HEK293 (cell line): ENCODE data around the gene ZFAND5.
A peak's percentile ranks its signal among the peaks of the same experiment; 100 is the strongest.

Experiments used
- CTCF ChIA-PET: fragments of 350-600 bp; formaldehyde crosslinking; extraction: SDS; loops from one replicate; lab custom pipeline; 2021; ENCODE audit warnings: antibody characterized with exemption; lab: Yijun Ruan, JAX
- POLR2A ChIA-PET: fragments of 300-600 bp; formaldehyde crosslinking; extraction: SDS; loops from one replicate; lab custom pipeline; 2020; ENCODE audit warnings: antibody characterized with exemption, inconsistent platforms; lab: Yijun Ruan, JAX
- H3K27ac ChIP-seq: fragments of 200-500 bp; sonication (Bioruptor generic); 2 replicates; pipeline ENCODE4 v1.5.1; 2014; ENCODE audit warnings: low read depth, low read length, control low read depth, inconsistent platforms; ENCODE audit errors: extremely low read depth
- H3K36me3 ChIP-seq, 2 experiments: fragments of 200-500 bp in 1 of 2; sonication (Bioruptor generic) in 1 of 2; 1 replicate in 1 of 2; 2 replicates in 1 of 2; pipeline ENCODE4 v1.5.1; 2014 to 2017; ENCODE audit warnings: inconsistent platforms in 2 of 2, low read length in 2 of 2; ENCODE audit not compliant: control insufficient read depth in 2 of 2, insufficient read depth in 1 of 2
- H3K4me1 ChIP-seq: fragments of 200-500 bp; sonication (Bioruptor generic); 2 replicates; pipeline ENCODE4 v1.5.1; 2014; ENCODE audit warnings: mild to moderate bottlenecking, low read length, inconsistent platforms; ENCODE audit not compliant: control insufficient read depth, insufficient read depth
- H3K4me3 ChIP-seq: 2 replicates; pipeline ENCODE4 v1.5.1; 2011; ENCODE audit warnings: low read depth, mild to moderate bottlenecking, control low read depth, low read length, moderate library complexity
- H3K9me3 ChIP-seq: fragments of 200-500 bp; sonication (Bioruptor generic); 2 replicates; pipeline ENCODE4 v1.5.1; 2014; ENCODE audit warnings: low read depth, low read length, inconsistent platforms; ENCODE audit not compliant: control insufficient read depth, insufficient read depth
- EGR2 ChIP-seq: fragments of 450-650 bp; formaldehyde crosslinking; IDR thresholded peaks from 2 replicates; pipeline ENCODE4 v1.5.1; 2016; ENCODE audit warnings: low read depth, missing biosample characterization, missing genetic modification characterization
- IKZF3 ChIP-seq: fragments of 450-650 bp; IDR thresholded peaks from 2 replicates; pipeline ENCODE4 v1.5.0; 2018; ENCODE audit warnings: missing biosample characterization, mild to moderate bottlenecking, missing genetic modification characterization, moderate library complexity
- MEIS1 ChIP-seq: sonication (generic); formaldehyde crosslinking; IDR thresholded peaks from 2 replicates; pipeline ENCODE4 v1.8.1; 2022; ENCODE audit warnings: missing genetic modification reagents, mild to moderate bottlenecking, borderline replicate concordance
- SP2 ChIP-seq: fragments of 450-650 bp; formaldehyde crosslinking; IDR thresholded peaks from 2 replicates; pipeline ENCODE4 v1.5.1; 2016; ENCODE audit warnings: missing biosample characterization, missing genetic modification characterization
- ZBTB8A ChIP-seq: fragments of 450-650 bp; formaldehyde crosslinking; IDR thresholded peaks from 2 replicates; pipeline ENCODE4 v1.5.1; 2016; ENCODE audit warnings: missing biosample characterization, missing genetic modification characterization
- ZFHX2 ChIP-seq: fragments of 450-650 bp; formaldehyde crosslinking; conservative IDR thresholded peaks from 2 replicates; pipeline ENCODE4 v1.5.1; 2016; ENCODE audit warnings: missing biosample characterization, missing genetic modification characterization
- ZFP3 ChIP-seq: fragments of 450-650 bp; formaldehyde crosslinking; IDR thresholded peaks from 2 replicates; pipeline ENCODE4 v1.5.1; 2016; ENCODE audit warnings: low read depth, missing biosample characterization, missing genetic modification characterization
- ZFP69B ChIP-seq: fragments of 450-650 bp; formaldehyde crosslinking; IDR thresholded peaks from 2 replicates; pipeline ENCODE4 v1.5.1; 2016; ENCODE audit warnings: missing biosample characterization, missing genetic modification characterization
- ZNF10 ChIP-seq: fragments of 450-650 bp; formaldehyde crosslinking; IDR thresholded peaks from 2 replicates; pipeline ENCODE4 v1.5.1; 2017; ENCODE audit warnings: missing biosample characterization, missing genetic modification characterization
- ZNF133 ChIP-seq: fragments of 450-650 bp; formaldehyde crosslinking; IDR thresholded peaks from 2 replicates; pipeline ENCODE4 v1.5.1; 2016; ENCODE audit warnings: missing biosample characterization, missing genetic modification characterization
- ZNF157 ChIP-seq: fragments of 450-650 bp; formaldehyde crosslinking; IDR thresholded peaks from 2 replicates; pipeline ENCODE4 v1.5.1; 2016; ENCODE audit warnings: missing biosample characterization, missing genetic modification characterization
- ZNF23 ChIP-seq: fragments of 450-650 bp; formaldehyde crosslinking; IDR thresholded peaks from 2 replicates; pipeline ENCODE4 v1.5.1; 2016; ENCODE audit warnings: missing biosample characterization, missing genetic modification characterization, borderline replicate concordance
- ZNF274 ChIP-seq, 2 experiments: fragments of 200-500 bp in 1 of 2; fragments of 450-650 bp in 1 of 2; sonication (Bioruptor generic) in 1 of 2; formaldehyde crosslinking in 1 of 2; IDR thresholded peaks; 2 replicates each; pipeline versions ENCODE4 v1.5.1 to v1.6.1; 2014 to 2016; ENCODE audit warnings: borderline replicate concordance in 1 of 2, inconsistent platforms in 1 of 2, low read length in 1 of 2, missing biosample characterization in 1 of 2, missing genetic modification characterization in 1 of 2
- ZNF48 ChIP-seq: fragments of 450-650 bp; formaldehyde crosslinking; IDR thresholded peaks from 2 replicates; pipeline ENCODE4 v1.5.1; 2016; ENCODE audit warnings: missing biosample characterization, missing genetic modification characterization
- ZNF610 ChIP-seq: fragments of 450-650 bp; formaldehyde crosslinking; IDR thresholded peaks from 2 replicates; pipeline ENCODE4 v1.5.1; 2016; ENCODE audit warnings: missing biosample characterization, missing genetic modification characterization, borderline replicate concordance
- ZNF747 ChIP-seq: fragments of 450-650 bp; formaldehyde crosslinking; IDR thresholded peaks from 2 replicates; pipeline ENCODE4 v1.5.1; 2016; ENCODE audit warnings: missing biosample characterization, missing genetic modification characterization
- ZNF76 ChIP-seq: fragments of 450-650 bp; formaldehyde crosslinking; IDR thresholded peaks from 2 replicates; pipeline ENCODE4; 2016; ENCODE audit warnings: low read depth, missing biosample characterization, missing genetic modification characterization, borderline replicate concordance
- ZNF837 ChIP-seq: fragments of 450-650 bp; formaldehyde crosslinking; IDR thresholded peaks from 2 replicates; pipeline ENCODE4 v1.5.1; 2016; ENCODE audit warnings: missing biosample characterization, missing genetic modification characterization
- ZNF843 ChIP-seq: fragments of 450-650 bp; formaldehyde crosslinking; IDR thresholded peaks from 2 replicates; pipeline ENCODE4 v1.5.1; 2016; ENCODE audit warnings: missing biosample characterization, missing genetic modification characterization
- TF ChIP-seq, protein P1 (sequence below): fragments of 450-650 bp; formaldehyde crosslinking; IDR thresholded peaks from 2 replicates; pipeline ENCODE4 v1.5.1; 2016; ENCODE audit warnings: missing biosample characterization, missing genetic modification characterization
- TF ChIP-seq, protein P2 (sequence below): fragments of 450-650 bp; formaldehyde crosslinking; IDR thresholded peaks from 2 replicates; pipeline ENCODE4 v1.5.1; 2016; ENCODE audit warnings: missing biosample characterization, missing genetic modification characterization
- TF ChIP-seq, protein P3 (sequence below): fragments of 450-650 bp; formaldehyde crosslinking; IDR thresholded peaks from 2 replicates; pipeline ENCODE4 v1.5.1; 2016; ENCODE audit warnings: missing biosample characterization, missing genetic modification characterization
- TF ChIP-seq, protein P4 (sequence below): fragments of 450-650 bp; formaldehyde crosslinking; IDR thresholded peaks from 2 replicates; pipeline ENCODE4 v1.5.1; 2016; ENCODE audit warnings: missing biosample characterization, missing genetic modification characterization
- TF ChIP-seq, protein P5 (sequence below): fragments of 450-650 bp; formaldehyde crosslinking; IDR thresholded peaks from 2 replicates; pipeline ENCODE4 v1.5.1; 2016; ENCODE audit warnings: missing biosample characterization, missing genetic modification characterization

ZFAND5 gene

DNA sequence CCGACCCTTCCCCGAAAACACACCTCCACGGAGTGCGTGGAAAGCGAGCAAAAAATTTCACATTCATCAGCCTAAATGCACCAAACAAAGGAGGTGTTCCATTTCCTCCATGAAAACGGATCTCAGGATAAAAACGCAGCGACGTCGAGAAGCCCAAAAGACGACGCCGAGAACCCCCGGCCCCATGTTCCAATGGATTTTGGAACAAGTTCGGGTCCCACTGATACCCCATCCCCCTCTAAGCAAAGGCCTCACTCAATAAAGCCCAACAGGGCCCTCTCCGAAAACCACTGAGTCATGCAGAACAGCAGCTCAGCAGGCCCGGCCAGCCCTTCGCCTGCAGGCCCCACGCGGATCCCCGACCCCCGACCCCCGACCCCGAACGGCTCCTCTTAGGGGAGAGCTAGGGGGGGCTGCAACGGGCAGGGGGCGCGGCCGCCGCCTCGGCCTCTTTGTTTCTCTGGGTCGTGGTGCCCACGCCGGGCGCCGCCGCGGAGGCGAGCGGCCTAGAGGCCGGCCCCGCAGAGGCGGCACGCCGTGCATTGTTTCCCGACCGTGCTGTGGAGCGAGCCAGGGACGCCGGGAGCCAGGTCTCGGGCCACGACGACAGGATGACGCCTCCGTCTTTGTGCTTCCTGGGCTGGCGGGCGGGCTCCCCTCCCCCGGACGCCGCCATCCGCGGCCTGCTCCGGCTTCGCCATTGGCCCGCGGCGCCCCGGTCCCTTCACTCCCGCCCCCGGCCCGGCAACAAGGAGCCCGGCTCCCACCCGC, 915 bp downstream of the ZFAND5 start:
- POLR2A ChIA-PET = interaction anchor here (0.7 to 2.4 kb wide), 20 partner anchors 8 to 233 kb away, joined by 3 to 24 read pairs (median 7); no protein-coding TSS in a partner anchor
- Histone ChIP-seq H3K4me1 (peaks cover 13% of the 10 kb centered on the region), H3K36me3 (peaks cover 6 to 42% of the 10 kb centered on the region in 2 experiments; a peak in 2 of 3 replicates)
- no peak for TF ChIP-seq ZNF157 (tag by site-specific recombination)
- peak; percentile 61 for TF ChIP-seq ZFHX2 (tag by site-specific recombination)
- no peak for TF ChIP-seq ZNF747
- TF ChIP-seq, protein P1, sequence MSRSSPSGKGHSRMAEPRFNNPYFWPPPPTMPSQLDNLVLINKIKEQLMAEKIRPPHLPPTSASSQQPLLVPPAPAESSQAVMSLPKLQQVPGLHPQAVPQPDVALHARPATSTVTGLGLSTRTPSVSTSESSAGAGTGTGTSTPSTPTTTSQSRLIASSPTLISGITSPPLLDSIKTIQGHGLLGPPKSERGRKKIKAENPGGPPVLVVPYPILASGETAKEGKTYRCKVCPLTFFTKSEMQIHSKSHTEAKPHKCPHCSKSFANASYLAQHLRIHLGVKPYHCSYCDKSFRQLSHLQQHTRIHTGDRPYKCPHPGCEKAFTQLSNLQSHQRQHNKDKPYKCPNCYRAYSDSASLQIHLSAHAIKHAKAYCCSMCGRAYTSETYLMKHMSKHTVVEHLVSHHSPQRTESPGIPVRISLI (tag by site-specific recombination) = no peak
- TF ChIP-seq EGR2 = peak; percentile 30; the same call in 1 of the 2 replicates
- TF ChIP-seq ZNF837 (tag by site-specific recombination) = no peak
- TF ChIP-seq SP2 (tag by site-specific recombination) = peak; percentile 74
- TF ChIP-seq, protein P2, sequence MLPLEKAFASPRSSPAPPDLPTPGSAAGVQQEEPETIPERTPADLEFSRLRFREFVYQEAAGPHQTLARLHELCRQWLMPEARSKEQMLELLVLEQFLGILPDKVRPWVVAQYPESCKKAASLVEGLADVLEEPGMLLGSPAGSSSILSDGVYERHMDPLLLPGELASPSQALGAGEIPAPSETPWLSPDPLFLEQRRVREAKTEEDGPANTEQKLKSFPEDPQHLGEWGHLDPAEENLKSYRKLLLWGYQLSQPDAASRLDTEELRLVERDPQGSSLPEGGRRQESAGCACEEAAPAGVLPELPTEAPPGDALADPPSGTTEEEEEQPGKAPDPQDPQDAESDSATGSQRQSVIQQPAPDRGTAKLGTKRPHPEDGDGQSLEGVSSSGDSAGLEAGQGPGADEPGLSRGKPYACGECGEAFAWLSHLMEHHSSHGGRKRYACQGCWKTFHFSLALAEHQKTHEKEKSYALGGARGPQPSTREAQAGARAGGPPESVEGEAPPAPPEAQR (tag by site-specific recombination) = no peak
- TF ChIP-seq, protein P3, sequence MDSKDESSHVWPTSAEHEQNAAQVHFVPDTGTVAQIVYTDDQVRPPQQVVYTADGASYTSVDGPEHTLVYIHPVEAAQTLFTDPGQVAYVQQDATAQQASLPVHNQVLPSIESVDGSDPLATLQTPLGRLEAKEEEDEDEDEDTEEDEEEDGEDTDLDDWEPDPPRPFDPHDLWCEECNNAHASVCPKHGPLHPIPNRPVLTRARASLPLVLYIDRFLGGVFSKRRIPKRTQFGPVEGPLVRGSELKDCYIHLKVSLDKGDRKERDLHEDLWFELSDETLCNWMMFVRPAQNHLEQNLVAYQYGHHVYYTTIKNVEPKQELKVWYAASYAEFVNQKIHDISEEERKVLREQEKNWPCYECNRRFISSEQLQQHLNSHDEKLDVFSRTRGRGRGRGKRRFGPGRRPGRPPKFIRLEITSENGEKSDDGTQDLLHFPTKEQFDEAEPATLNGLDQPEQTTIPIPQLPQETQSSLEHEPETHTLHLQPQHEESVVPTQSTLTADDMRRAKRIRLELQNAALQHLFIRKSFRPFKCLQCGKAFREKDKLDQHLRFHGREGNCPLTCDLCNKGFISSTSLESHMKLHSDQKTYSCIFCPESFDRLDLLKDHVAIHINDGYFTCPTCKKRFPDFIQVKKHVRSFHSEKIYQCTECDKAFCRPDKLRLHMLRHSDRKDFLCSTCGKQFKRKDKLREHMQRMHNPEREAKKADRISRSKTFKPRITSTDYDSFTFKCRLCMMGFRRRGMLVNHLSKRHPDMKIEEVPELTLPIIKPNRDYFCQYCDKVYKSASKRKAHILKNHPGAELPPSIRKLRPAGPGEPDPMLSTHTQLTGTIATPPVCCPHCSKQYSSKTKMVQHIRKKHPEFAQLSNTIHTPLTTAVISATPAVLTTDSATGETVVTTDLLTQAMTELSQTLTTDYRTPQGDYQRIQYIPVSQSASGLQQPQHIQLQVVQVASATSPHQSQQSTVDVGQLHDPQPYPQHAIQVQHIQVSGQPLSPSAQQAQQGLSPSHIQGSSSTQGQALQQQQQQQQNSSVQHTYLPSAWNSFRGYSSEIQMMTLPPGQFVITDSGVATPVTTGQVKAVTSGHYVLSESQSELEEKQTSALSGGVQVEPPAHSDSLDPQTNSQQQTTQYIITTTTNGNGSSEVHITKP (tag by site-specific recombination) = no peak
- TF ChIP-seq, protein P4, sequence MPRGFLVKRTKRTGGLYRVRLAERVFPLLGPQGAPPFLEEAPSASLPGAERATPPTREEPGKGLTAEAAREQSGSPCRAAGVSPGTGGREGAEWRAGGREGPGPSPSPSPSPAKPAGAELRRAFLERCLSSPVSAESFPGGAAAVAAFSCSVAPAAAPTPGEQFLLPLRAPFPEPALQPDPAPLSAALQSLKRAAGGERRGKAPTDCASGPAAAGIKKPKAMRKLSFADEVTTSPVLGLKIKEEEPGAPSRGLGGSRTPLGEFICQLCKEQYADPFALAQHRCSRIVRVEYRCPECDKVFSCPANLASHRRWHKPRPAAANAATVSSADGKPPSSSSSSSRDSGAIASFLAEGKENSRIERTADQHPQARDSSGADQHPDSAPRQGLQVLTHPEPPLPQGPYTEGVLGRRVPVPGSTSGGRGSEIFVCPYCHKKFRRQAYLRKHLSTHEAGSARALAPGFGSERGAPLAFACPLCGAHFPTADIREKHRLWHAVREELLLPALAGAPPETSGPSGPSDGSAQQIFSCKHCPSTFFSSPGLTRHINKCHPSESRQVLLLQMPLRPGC (tag by site-specific recombination) = no peak
- TF ChIP-seq ZFP3 (tag by site-specific recombination) = no peak
- TF ChIP-seq ZNF76 (tag by site-specific recombination) = peak; percentile 77; the same call in 1 of the 2 replicates
- TF ChIP-seq ZBTB8A = peak; percentile 34; the same call in 1 of the 2 replicates
- no peak for TF ChIP-seq MEIS1
- TF ChIP-seq ZNF843 (tag by site-specific recombination) = no peak
- TF ChIP-seq ZFP69B (tag by site-specific recombination) = no peak
- no peak for TF ChIP-seq ZNF48 (tag by site-specific recombination)
- TF ChIP-seq ZNF610 (tag by site-specific recombination) = no peak
- no peak for TF ChIP-seq ZNF274 (IDR thresholded peaks at IDR 0.05; ENCODE audit: low read length)
- TF ChIP-seq ZNF274 (tag by site-specific recombination; IDR thresholded peaks at IDR 0.05; ENCODE audit: borderline replicate concordance) = no peak
- no peak for TF ChIP-seq ZNF23 (tag by site-specific recombination)
- TF ChIP-seq ZNF133 (tag by site-specific recombination) = no peak
- no peak for TF ChIP-seq ZNF10
- no peak for TF ChIP-seq IKZF3 (tag by site-specific recombination)
- TF ChIP-seq, protein P5, sequence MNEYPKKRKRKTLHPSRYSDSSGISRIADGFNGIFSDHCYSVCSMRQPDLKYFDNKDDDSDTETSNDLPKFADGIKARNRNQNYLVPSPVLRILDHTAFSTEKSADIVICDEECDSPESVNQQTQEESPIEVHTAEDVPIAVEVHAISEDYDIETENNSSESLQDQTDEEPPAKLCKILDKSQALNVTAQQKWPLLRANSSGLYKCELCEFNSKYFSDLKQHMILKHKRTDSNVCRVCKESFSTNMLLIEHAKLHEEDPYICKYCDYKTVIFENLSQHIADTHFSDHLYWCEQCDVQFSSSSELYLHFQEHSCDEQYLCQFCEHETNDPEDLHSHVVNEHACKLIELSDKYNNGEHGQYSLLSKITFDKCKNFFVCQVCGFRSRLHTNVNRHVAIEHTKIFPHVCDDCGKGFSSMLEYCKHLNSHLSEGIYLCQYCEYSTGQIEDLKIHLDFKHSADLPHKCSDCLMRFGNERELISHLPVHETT = no peak
- TF ChIP-seq, all 188 proteins: peak for 5
- Histone ChIP-seq H3K4me3 (peak overlapping the region; percentile 85), H3K9me3 (no peaks in the 10 kb centered on the region), H3K27ac (peak overlapping the region; percentile 97)
- CTCF ChIA-PET = interaction anchor here (0.7 to 2.0 kb wide), 2 partner anchors 57 to 225 kb away, joined by 3 to 6 read pairs; no protein-coding TSS in a partner anchor
